ENCODE data around the gene ADGRA3.

The ADGRA3 gene

DNA sequence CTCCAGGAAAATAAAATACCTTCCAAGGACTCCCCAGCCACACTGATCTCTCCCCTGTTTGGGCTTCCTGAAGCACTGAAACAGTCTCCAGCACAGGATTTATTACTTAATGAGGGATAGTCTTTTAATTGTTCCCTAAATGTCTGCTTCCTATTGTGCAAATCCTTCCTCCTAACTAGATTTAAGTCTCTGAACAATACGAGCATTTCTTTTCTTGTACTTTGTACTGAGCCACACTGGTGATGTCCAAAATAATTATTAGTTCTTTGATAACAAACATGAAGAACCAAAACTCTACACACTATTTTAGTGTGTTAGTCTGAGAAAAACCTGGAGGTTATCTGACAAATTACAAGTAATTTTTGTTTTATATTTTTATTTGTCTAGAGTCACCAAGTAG is 5.1 kb downstream of the ADGRA3 start:
- Histone ChIP-seq H3K27ac (no peak overlapping the region), H3K4me1 (ENCODE audit: control insufficient read depth in 1 of 2, insufficient read depth in 1 of 2, low read depth in 1 of 2, low read length in 1 of 2) (peaks cover 9 to 11% of the 10 kb centered on the region in 2 experiments), H3K36me3 (no peaks in the 10 kb centered on the region), H3K9me3 (no peaks in the 10 kb centered on the region), H3K27me3 (peaks cover 25% of the 10 kb centered on the region), H3K4me3 (ENCODE audit: low read depth in 1 of 2, low read length in 1 of 2) (no peak overlapping the region)
- TF ChIP-seq, protein P1, sequence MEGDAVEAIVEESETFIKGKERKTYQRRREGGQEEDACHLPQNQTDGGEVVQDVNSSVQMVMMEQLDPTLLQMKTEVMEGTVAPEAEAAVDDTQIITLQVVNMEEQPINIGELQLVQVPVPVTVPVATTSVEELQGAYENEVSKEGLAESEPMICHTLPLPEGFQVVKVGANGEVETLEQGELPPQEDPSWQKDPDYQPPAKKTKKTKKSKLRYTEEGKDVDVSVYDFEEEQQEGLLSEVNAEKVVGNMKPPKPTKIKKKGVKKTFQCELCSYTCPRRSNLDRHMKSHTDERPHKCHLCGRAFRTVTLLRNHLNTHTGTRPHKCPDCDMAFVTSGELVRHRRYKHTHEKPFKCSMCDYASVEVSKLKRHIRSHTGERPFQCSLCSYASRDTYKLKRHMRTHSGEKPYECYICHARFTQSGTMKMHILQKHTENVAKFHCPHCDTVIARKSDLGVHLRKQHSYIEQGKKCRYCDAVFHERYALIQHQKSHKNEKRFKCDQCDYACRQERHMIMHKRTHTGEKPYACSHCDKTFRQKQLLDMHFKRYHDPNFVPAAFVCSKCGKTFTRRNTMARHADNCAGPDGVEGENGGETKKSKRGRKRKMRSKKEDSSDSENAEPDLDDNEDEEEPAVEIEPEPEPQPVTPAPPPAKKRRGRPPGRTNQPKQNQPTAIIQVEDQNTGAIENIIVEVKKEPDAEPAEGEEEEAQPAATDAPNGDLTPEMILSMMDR (IDR thresholded peaks at IDR 0.05), result no peak

DNA sequence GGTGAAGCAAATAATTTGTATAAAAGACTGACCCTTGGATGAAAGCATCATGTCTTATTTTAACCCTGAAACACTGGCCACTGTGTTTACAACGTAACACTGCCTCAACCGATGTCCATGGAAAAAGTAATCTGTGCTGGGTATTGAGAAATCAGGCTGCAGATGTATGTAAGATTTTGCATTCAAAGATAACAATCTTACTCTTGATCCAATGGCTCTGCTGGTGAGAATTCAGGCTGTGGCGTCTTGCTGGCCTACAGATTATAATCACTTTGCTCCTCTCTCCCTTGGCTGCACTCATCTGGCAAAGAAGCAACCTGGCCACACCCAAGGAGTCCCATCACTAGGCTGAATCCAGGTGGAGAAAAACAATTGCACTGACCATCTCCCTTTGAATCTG is 7.5 kb downstream of the ADGRA3 start:
- Histone ChIP-seq H3K4me1 (ENCODE audit: control insufficient read depth in 1 of 2, insufficient read depth in 1 of 2, low read depth in 1 of 2, low read length in 1 of 2) (no peaks in the 10 kb centered on the region), H3K27ac (no peak overlapping the region), H3K9me3 (no peaks in the 10 kb centered on the region), H3K36me3 (no peaks in the 10 kb centered on the region), H3K27me3 (peaks cover 3% of the 10 kb centered on the region), H3K4me3 (ENCODE audit: low read depth in 1 of 2, low read length in 1 of 2) (no peak overlapping the region)
- TF ChIP-seq, protein P1 (IDR thresholded peaks at IDR 0.05), result no peak

DNA sequence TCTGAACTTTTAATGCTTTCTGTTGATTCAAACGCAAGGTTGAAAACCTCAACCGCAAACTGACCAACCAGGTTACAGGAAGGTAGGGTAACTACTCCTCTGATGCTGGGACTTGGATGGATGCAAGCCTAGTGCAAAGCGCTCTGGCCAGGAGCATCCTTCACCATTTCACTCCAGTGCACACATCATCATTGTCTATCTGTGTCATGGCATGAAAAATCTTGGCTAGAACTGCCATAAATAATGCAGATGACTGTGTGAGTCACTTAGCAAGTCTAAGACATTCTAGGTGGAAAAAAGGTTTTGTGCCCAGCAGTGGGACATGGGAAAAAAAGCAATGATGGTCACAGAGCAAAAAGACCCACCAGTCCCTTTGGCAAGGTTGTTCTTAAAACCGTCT is 10.9 kb downstream of the ADGRA3 start:
- Histone ChIP-seq H3K27ac (no peak overlapping the region), H3K4me3 (ENCODE audit: low read depth in 1 of 2, low read length in 1 of 2) (no peak overlapping the region), H3K36me3 (no peaks in the 10 kb centered on the region), H3K4me1 (ENCODE audit: control insufficient read depth in 1 of 2, insufficient read depth in 1 of 2, low read depth in 1 of 2, low read length in 1 of 2) (no peaks in the 10 kb centered on the region), H3K27me3 (no peaks in the 10 kb centered on the region), H3K9me3 (no peaks in the 10 kb centered on the region)
- TF ChIP-seq, protein P1 (IDR thresholded peaks at IDR 0.05), result no peak

DNA sequence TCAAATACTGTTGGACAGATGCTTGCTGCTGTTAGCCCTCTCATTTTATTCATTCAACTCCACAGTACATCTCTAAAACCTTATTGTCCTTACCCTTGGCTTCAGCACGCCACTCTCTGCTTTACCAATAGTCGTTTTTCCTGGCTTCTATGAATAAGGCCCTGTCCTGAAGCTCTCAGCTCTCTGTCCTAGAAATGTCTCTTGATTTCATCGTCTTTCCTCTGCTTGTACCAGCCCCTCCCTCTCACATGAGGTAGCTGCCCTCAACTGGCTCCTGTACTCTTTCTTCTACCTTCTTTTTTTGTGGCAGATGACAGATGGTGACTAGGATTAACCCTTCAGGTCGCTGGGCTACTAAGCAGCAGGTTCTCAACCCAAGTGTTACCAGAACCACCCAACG is 11.4 kb downstream of the ADGRA3 start:
- H3K4me3 ChIP-seq (ENCODE audit: low read depth in 1 of 2, low read length in 1 of 2), result no peak overlapping the region
- no peak overlapping the region for H3K27ac ChIP-seq
- TF ChIP-seq, protein P1 (IDR thresholded peaks at IDR 0.05), result no peak
- no peaks in the 10 kb centered on the region for H3K4me1 ChIP-seq (ENCODE audit: control insufficient read depth in 1 of 2, insufficient read depth in 1 of 2, low read depth in 1 of 2, low read length in 1 of 2)
- no peaks in the 10 kb centered on the region for H3K27me3 ChIP-seq
- no peaks in the 10 kb centered on the region for H3K36me3 ChIP-seq
- H3K9me3 ChIP-seq, result no peaks in the 10 kb centered on the region

DNA sequence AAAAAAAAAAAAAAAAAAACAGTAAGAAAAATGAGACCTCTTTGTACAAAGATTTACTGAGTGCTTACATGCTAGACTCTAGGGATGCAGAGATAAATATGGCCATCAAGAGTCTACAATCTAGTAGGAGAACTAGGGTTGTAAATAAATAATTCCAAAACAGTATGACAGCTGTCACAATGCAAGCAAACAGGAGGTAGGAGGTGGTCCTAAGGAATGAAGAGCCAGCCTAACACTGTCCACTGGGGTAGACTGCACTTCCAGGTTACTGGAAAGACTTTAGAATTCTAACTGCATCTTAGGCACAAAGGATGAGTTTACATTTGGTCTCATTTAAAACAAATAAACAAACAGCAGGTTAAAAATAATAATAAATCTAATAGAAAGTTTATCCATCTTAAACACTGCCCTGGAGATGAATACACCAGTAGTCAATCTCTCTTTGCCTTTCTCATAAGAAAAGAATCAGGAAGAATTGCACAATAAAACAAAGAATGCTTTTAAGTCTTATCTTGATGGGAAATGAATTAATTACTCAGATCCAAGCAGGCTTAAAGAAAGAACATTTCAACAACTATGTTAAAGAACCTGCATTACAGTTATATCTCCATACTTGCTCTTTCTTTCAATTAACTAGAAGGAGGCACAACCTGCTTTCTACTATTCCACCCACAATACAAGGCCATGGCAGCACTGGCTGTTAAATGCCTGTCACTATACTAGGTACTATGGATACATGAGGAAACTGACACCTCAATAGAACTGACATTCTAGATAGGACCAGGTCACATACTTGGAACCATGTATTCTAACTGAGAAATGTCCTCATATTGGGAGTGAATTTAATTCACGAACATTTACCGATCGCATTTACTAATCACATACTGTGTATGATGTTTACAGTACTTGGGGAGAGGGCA is 12.7 kb downstream of the ADGRA3 start:
- TF ChIP-seq, protein P1 (IDR thresholded peaks at IDR 0.05), result no peak
- Histone ChIP-seq H3K36me3 (no peaks in the 10 kb centered on the region), H3K4me3 (ENCODE audit: low read depth in 1 of 2, low read length in 1 of 2) (no peak overlapping the region), H3K9me3 (no peaks in the 10 kb centered on the region), H3K4me1 (ENCODE audit: control insufficient read depth in 1 of 2, insufficient read depth in 1 of 2, low read depth in 1 of 2, low read length in 1 of 2) (no peaks in the 10 kb centered on the region), H3K27me3 (no peaks in the 10 kb centered on the region), H3K27ac (no peak overlapping the region)
